ENCODE results near the gene ALMS1.
"Not testable (repeated sequence)": the region's sequence is repeated elsewhere in the genome, so short reads cannot be mapped to it uniquely, and the experiment has no call there.

The ALMS1 gene

GRCh38 chr2:73642338-73643018 is 256.8 kb downstream of the ALMS1 start, which contains the start of gene NAT8:
NAT8 (minus strand) TSS chr2:73642422; CDS start chr2:73641628, 794 bp downstream.
- no peaks in the 10 kb centered on the region for H3K4me1 Mint-ChIP-seq
- H3K27me3 Mint-ChIP-seq, result peaks cover 34% of the 10 kb centered on the region
- DNase-seq (no peak), ATAC-seq (no peak)
- H3K4me3 Mint-ChIP-seq, result no peak within 1 kb of the TSS
- peaks cover 8 to 21% of the 10 kb centered on the region in 2 donors for H3K9me3 Mint-ChIP-seq
- H3K27ac Mint-ChIP-seq, result peak within 1 kb of the TSS in 1 of 2 donors; percentile 36

- H3K4me3 Mint-ChIP-seq, H3K4me1 Mint-ChIP-seq, H3K9me3 Mint-ChIP-seq, ATAC-seq, H3K27ac Mint-ChIP-seq, DNase-seq: not testable (repeated sequence)
- H3K27me3 Mint-ChIP-seq, result peaks cover 21% of the 10 kb centered on the region
These were observed 262.1 kb downstream of the ALMS1 start for GRCh38 chr2:73647690-73648089.

GRCh38 chr2:73651591-73652230 is 266.1 kb downstream of the ALMS1 start:
- Mint-ChIP-seq H3K27ac (peak overlapping the region in 1 of 2 donors; percentile 56), H3K4me1 (no peaks in the 10 kb centered on the region), H3K4me3 (no peak overlapping the region), H3K27me3 (no peaks in the 10 kb centered on the region), H3K9me3 (peaks cover 0 to 8% of the 10 kb centered on the region in 2 donors)
- no peak for DNase-seq
- ATAC-seq, result no peak

- peaks cover 0 to 8% of the 10 kb centered on the region in 2 donors for H3K9me3 Mint-ChIP-seq
- DNase-seq (no peak), ATAC-seq (no peak)
- no peaks in the 10 kb centered on the region for H3K4me1 Mint-ChIP-seq
- H3K4me3 Mint-ChIP-seq, result no peak overlapping the region
- H3K27ac Mint-ChIP-seq, result no peak overlapping the region
- H3K27me3 Mint-ChIP-seq, result no peaks in the 10 kb centered on the region
These were observed 266.7 kb downstream of the ALMS1 start for GRCh38 chr2:73652348-73652747.

GRCh38 chr2:73654175-73654574 is 268.5 kb downstream of the ALMS1 start:
- no peak overlapping the region for H3K4me3 Mint-ChIP-seq
- peak overlapping the region in 1 of 2 donors; percentile 29 for H3K27ac Mint-ChIP-seq
- peaks cover 14% of the 10 kb centered on the region for H3K27me3 Mint-ChIP-seq
- ATAC-seq (no peak), DNase-seq (no peak)
- H3K9me3 Mint-ChIP-seq, result no peaks in the 10 kb centered on the region
- no peaks in the 10 kb centered on the region for H3K4me1 Mint-ChIP-seq

Measured in stimulated activated naive CD8-positive, alpha-beta T cell treated with anti-CD3 and anti-CD28 coated beads, Interleukin-15, amount 100 ng/mL, for 72 hours (primary cell).